Karpas-422 (cell line): ENCODE results near the gene C1orf21. TPM values are rescaled to one million over a fixed set of nuclear protein-coding genes. Genes with fewer than 3 reads are reported as not detected.

Source experiments
- DNase-seq: peaks from one replicate; pipeline ENCODE4 v3.0.0-alpha.2; 2015
- H2AFZ ChIP-seq: fragments of 200-600 bp; sonication (generic); 2 replicates; pipeline ENCODE4 v1.6.1; 2014; ENCODE audit warnings: antibody characterized with exemption, low read length, mixed read lengths
- H3K27ac ChIP-seq: fragments of 200-600 bp; sonication (generic); 2 replicates; pipeline ENCODE4 v1.5.1; 2014; ENCODE audit warnings: mild to moderate bottlenecking, low read length, moderate library complexity
- H3K27me3 ChIP-seq: fragments of 200-600 bp; sonication (generic); 2 replicates; pipeline ENCODE4 v1.6.1; 2014; ENCODE audit warnings: low read length, mixed read lengths
- H3K36me3 ChIP-seq: fragments of 200-600 bp; sonication (generic); 2 replicates; pipeline ENCODE4 v1.6.1; 2014; ENCODE audit warnings: low read length, mixed read lengths; ENCODE audit not compliant: insufficient read depth
- H3K4me1 ChIP-seq: fragments of 200-600 bp; sonication (generic); 2 replicates; pipeline ENCODE4 v1.6.1; 2014; ENCODE audit warnings: mild to moderate bottlenecking, low read length, mixed read lengths
- H3K4me2 ChIP-seq: fragments of 200-600 bp; sonication (generic); 2 replicates; pipeline ENCODE4 v1.6.1; 2014; ENCODE audit warnings: low read length, low read depth, mild to moderate bottlenecking; ENCODE audit not compliant: poor library complexity, severe bottlenecking
- H3K4me3 ChIP-seq: fragments of 200-600 bp; sonication (generic); 2 replicates; pipeline ENCODE4 v1.5.1; 2014; ENCODE audit warnings: mild to moderate bottlenecking, antibody characterized with exemption, low read length, mixed read lengths
- H3K79me2 ChIP-seq: fragments of 200-600 bp; sonication (generic); 2 replicates; pipeline ENCODE4 v1.6.1; 2014; ENCODE audit warnings: mild to moderate bottlenecking, low read length, mixed read lengths
- H3K9ac ChIP-seq: fragments of 200-600 bp; sonication (generic); 2 replicates; pipeline ENCODE4 v1.6.0; 2014; ENCODE audit warnings: low read length
- H3K9me2 ChIP-seq: fragments of 200-600 bp; sonication (generic), shearing (Covaris generic); replicated peaks from 2 replicates; pipeline ENCODE4 v1.6.0; 2014; ENCODE audit warnings: mild to moderate bottlenecking, low read length, moderate library complexity; ENCODE audit not compliant: insufficient read depth
- H3K9me3 ChIP-seq: fragments of 300-700, 200-600 bp; sonication (generic); 2 replicates; pipeline ENCODE4 v1.6.1; 2014; ENCODE audit warnings: low read length, mixed read lengths
- H4K20me1 ChIP-seq: fragments of 200-600 bp; sonication (generic); 2 replicates; pipeline ENCODE4 v1.6.1; 2014; ENCODE audit warnings: mild to moderate bottlenecking, antibody characterized with exemption, low read length, low read depth; ENCODE audit not compliant: insufficient read depth
- total RNA-seq: library from RNA; depleted of rRNA; stranded (reverse); fragments of >200 nt; shearing (Covaris generic); gene quantifications from 2 replicates; pipeline ENCODE4 v1.2.3, GENCODE V29; 2014; ENCODE audit warnings: low replicate concordance

The C1orf21 gene
- total RNA-seq, 1 experiment from 2014 or later, result not detected

DNA sequence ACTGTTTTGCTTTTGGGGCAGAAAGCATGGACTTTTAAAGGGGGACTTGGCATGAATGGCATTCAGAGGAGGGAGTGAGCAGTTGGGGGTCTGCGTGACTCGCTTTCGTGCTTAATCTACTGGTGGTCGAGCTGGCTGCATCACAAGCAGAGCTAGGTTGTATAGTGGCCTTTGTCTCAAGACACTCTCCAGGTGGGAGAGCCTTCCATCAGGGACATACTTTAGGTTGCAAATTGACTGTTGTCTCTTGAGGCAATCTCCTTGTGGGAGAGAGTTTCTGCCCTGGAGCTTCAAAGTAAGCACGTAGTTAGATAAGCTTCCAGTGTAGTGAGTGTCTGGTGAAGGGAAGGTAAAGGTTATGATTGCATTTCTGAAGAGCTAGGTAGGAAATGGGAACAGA lies 93.9 kb downstream of the C1orf21 start:
- H3K9me3 ChIP-seq, result no peaks in the 10 kb centered on the region

GRCh38 chr1:184482136-184482535 lies 95.3 kb downstream of the C1orf21 start:
- H4K20me1 ChIP-seq, result no peaks in the 10 kb centered on the region
- H3K79me2 ChIP-seq, result no peaks in the 10 kb centered on the region
- no peak overlapping the region for H3K27ac ChIP-seq
- H3K36me3 ChIP-seq, result no peaks in the 10 kb centered on the region
- no peak overlapping the region for H2AFZ ChIP-seq
- H3K4me2 ChIP-seq, result no peak overlapping the region
- H3K9me2 ChIP-seq, result no peaks in the 10 kb centered on the region
- H3K9me3 ChIP-seq, result no peaks in the 10 kb centered on the region
- H3K4me1 ChIP-seq, result no peaks in the 10 kb centered on the region
- H3K4me3 ChIP-seq, result no peak overlapping the region
- H3K27me3 ChIP-seq, result no peaks in the 10 kb centered on the region
- no peak for DNase-seq
- H3K9ac ChIP-seq, result no peak overlapping the region

More for the DNA sequence above, 93.9 kb downstream of the C1orf21 start:
- no peak overlapping the region for H2AFZ ChIP-seq
- no peaks in the 10 kb centered on the region for H3K79me2 ChIP-seq
- H3K9me2 ChIP-seq, result no peaks in the 10 kb centered on the region
- H4K20me1 ChIP-seq, result no peaks in the 10 kb centered on the region
- H3K36me3 ChIP-seq, result no peaks in the 10 kb centered on the region
- H3K4me3 ChIP-seq, result no peak overlapping the region
- no peak overlapping the region for H3K4me2 ChIP-seq
- no peak overlapping the region for H3K27ac ChIP-seq
- no peaks in the 10 kb centered on the region for H3K27me3 ChIP-seq
- no peak overlapping the region for H3K9ac ChIP-seq
- DNase-seq, result no peak
- no peaks in the 10 kb centered on the region for H3K4me1 ChIP-seq

DNA sequence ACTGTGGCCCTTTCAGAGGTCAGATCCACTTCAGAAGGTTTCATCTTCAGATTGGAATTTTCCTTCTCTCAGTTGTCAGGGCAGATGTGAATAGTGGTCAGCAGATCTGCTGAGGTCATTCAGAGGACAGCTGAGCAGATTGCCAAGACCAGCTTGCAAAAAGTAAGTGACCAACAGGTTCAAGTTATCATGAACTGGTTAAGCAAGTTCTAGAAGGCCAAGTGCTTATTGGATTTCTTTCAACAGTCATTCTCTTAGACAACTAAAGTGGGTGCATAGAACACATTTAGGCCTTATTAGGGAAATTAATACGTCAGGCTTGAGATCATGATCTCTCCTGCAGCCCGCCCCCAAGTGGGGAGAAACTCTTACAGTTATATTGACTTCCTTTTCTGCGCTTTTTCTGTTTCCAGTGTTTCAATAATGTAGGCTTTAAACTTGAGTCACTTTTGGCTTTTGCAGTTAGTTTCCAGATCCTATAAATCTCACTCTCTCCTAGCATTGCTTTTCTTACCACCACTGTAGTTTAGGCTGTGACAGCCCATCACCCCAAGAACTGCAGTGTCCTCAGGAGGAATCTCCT lies 96.4 kb downstream of the C1orf21 start:
- Histone ChIP-seq H2AFZ (no peak overlapping the region; the same call in 1 of the 2 replicates), H3K4me3 (no peak overlapping the region), H3K27ac (no peak overlapping the region), H3K79me2 (no peaks in the 10 kb centered on the region), H3K4me1 (no peaks in the 10 kb centered on the region), H3K4me2 (no peak overlapping the region), H3K9ac (no peak overlapping the region), H3K36me3 (no peaks in the 10 kb centered on the region), H3K9me2 (no peaks in the 10 kb centered on the region), H3K9me3 (no peaks in the 10 kb centered on the region), H3K27me3 (no peaks in the 10 kb centered on the region), H4K20me1 (no peaks in the 10 kb centered on the region)
- peak; percentile 48 for DNase-seq

DNA sequence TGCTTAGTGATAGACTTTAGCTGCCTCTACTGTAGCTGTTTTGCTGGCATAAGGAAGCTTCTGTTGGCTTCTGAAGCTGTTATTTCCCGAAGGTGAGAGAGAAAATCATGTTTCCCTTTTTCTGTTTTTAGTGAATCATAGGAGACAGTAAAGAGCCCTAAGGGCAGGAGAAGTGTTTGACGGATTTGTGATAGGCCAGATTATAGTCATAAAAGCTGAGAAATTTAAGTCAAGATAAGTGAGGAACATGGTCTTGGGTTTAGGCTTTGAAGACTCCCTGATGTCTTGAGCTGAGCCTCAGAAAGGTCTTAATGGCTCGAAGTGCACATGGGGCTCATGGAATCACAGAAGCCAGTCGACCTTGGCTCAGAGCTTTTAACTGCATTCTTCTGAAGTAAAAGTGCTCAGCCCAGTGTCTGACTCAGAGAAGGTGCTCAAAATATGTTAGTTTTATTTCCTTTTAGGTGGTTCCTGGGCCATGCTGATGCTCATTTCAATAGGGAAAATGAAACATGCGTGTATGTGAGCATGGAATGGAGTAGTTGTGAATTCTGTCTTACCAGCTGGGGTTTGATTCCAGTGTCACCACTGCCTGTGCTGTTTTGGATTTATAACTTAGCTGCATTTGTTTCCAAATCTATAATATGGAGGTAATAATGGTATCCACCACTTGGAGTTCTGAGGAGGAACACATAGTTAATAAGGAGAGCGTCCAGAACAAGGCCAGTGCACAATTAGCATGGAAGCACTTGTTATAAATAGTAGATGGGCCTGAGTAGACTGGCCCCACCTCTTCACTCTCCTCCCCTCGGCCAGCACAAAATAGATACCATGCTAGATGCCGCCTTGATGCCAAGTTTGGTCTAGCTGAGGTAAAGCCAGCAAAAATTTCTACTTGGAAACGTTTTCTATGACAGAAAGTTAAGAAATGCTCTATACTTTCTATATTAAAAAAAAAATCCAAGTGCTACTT lies 99.2 kb downstream of the C1orf21 start:
- H2AFZ ChIP-seq, result no peak overlapping the region
- no peak overlapping the region for H3K27ac ChIP-seq
- no peak overlapping the region for H3K9ac ChIP-seq
- no peaks in the 10 kb centered on the region for H3K27me3 ChIP-seq
- H4K20me1 ChIP-seq, result no peaks in the 10 kb centered on the region
- H3K9me3 ChIP-seq, result no peaks in the 10 kb centered on the region
- H3K4me2 ChIP-seq, result no peak overlapping the region
- H3K4me1 ChIP-seq, result no peaks in the 10 kb centered on the region
- H3K4me3 ChIP-seq, result no peak overlapping the region
- DNase-seq, result no peak
- H3K36me3 ChIP-seq, result no peaks in the 10 kb centered on the region
- no peaks in the 10 kb centered on the region for H3K79me2 ChIP-seq
- H3K9me2 ChIP-seq, result no peaks in the 10 kb centered on the region

DNA sequence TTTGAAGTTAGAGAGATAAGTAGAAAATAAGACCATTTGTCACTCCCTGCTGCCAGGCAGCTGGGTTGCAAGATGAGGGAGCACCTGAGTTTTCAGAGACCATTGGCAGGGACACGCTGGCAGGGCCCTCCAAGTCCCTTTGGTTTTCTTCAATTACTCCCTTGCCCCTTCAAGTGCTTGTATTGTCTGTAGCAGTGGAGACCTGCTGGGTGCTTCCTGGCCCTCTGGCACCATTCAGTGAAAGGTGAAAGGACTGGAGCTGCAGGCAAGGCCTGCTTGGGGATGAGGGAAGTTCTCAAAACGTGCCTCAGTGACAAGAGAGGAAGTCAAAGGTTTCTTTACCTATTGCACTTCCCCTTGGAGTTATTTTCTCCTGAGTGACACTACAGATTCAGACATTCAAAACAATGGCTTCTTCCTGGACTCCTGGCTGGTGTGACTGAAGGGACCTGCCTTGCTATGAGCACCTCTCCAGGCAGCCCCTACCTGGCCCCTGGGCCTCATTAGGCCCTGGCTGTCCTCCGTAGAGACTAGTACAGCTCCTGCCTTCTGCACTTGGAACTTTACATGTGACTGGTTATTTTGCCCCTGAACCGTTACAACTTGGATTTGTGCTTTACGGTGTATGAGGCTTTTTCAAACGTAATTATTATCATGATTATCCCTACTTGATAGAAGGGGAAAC lies 100.1 kb downstream of the C1orf21 start:
- Histone ChIP-seq H3K4me2 (no peak overlapping the region), H3K27ac (no peak overlapping the region), H3K27me3 (no peaks in the 10 kb centered on the region), H4K20me1 (no peaks in the 10 kb centered on the region), H3K4me1 (no peaks in the 10 kb centered on the region), H3K36me3 (no peaks in the 10 kb centered on the region), H3K9me3 (no peaks in the 10 kb centered on the region), H2AFZ (no peak overlapping the region), H3K9ac (no peak overlapping the region), H3K9me2 (no peaks in the 10 kb centered on the region), H3K4me3 (no peak overlapping the region), H3K79me2 (no peaks in the 10 kb centered on the region)
- no peak for DNase-seq

DNA sequence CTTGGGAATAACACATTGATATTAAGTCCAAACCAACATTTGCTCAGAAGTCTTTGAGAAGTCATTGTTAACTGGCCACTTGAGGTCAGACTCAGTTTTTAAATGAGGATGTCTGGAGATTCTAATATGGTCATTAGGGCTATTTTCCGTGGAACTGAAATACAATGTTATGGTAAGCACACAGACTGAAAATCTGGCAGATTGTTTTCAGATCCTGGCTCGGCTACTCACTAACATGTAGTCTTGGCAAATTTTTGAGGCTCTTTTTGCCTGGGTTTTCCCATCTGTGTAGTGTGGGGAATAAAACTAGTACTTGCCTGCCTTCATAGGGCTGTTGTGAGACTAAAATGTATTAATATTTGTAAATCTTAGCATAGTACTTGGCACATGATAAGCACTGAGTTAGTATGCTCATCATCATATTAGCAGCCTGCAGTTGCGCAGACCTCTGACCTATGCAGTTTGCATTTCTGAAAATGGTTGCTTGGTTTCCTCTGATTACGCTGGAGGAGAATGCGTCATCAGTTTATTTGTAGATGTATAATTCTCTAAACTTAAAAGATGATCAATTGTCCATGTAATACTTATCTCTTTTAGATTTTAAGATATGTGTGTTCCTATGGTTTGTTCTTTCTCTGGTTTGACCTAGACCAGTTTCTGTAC lies 100.8 kb downstream of the C1orf21 start:
- no peak overlapping the region for H3K9ac ChIP-seq
- no peak for DNase-seq

DNA sequence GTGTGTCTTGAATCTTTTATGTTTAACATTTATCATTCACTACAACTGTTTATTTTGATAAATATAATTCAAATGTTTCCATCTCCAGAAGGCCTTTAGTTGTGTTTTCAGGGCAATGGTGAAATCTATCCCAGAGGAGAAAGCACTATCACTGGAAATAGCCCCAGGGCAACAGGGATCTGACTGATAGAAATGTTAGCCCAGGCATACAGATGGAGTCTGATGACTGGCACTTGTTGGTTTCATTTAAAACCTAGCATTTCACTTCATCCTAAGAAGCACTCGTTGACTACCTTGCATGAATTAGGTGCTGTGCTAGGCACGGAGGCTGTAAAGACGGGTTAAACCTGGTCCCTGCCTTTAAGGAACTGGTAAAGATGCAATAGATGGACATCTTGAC lies 103.1 kb downstream of the C1orf21 start:
- Histone ChIP-seq H4K20me1 (no peaks in the 10 kb centered on the region), H3K9me3 (no peaks in the 10 kb centered on the region), H3K4me1 (no peaks in the 10 kb centered on the region), H3K79me2 (no peaks in the 10 kb centered on the region), H3K4me3 (no peak overlapping the region), H3K9ac (no peak overlapping the region), H3K27me3 (no peaks in the 10 kb centered on the region), H3K4me2 (no peak overlapping the region), H3K9me2 (no peaks in the 10 kb centered on the region), H3K36me3 (no peaks in the 10 kb centered on the region), H3K27ac (no peak overlapping the region), H2AFZ (no peak overlapping the region)
- no peak for DNase-seq

More for the DNA sequence above, 100.8 kb downstream of the C1orf21 start:
- Histone ChIP-seq H3K79me2 (no peaks in the 10 kb centered on the region), H4K20me1 (no peaks in the 10 kb centered on the region), H3K27me3 (no peaks in the 10 kb centered on the region), H3K4me2 (no peak overlapping the region), H3K4me3 (no peak overlapping the region), H3K9me3 (no peaks in the 10 kb centered on the region), H2AFZ (no peak overlapping the region), H3K9me2 (no peaks in the 10 kb centered on the region), H3K4me1 (no peaks in the 10 kb centered on the region), H3K27ac (no peak overlapping the region), H3K36me3 (no peaks in the 10 kb centered on the region)

DNA sequence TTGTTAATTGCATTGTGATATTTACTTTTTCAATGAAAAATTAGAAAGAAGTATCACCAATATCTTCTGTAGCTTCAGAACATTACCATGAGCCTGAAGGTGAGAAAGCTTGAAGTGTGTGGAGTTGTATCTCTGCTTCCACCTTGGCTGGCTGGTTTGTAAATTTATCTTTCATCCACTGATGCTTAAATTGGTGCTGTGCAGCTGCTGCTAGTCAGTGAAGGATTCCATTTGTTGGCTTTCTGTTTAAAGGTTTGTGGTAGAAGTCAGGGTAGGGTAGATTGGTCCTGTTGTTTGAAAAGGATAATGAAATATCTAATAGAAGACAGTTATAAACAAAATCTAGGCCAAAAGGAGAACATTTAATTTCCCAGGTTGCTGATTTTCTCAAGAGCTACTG lies 105.7 kb downstream of the C1orf21 start:
- Histone ChIP-seq H4K20me1 (no peaks in the 10 kb centered on the region), H3K79me2 (no peaks in the 10 kb centered on the region), H2AFZ (no peak overlapping the region), H3K36me3 (no peaks in the 10 kb centered on the region), H3K9ac (no peak overlapping the region), H3K4me1 (no peaks in the 10 kb centered on the region), H3K9me2 (no peaks in the 10 kb centered on the region), H3K4me2 (no peak overlapping the region), H3K4me3 (no peak overlapping the region), H3K27ac (no peak overlapping the region), H3K27me3 (no peaks in the 10 kb centered on the region), H3K9me3 (no peaks in the 10 kb centered on the region)
- DNase-seq, result no peak
